SK-N-SH (cell line): ENCODE results near the gene PDPK1. TPM values are rescaled to one million over a fixed set of nuclear protein-coding genes. Genes with fewer than 3 reads are reported as not detected.

Source experiments
- CTCF ChIA-PET: fragments of 300-600, 350-600 bp; formaldehyde crosslinking; extraction: SDS; loops from one replicate; lab custom pipeline; 2021; lab: Yijun Ruan, JAX
- POLR2A ChIA-PET: fragments of 350-600 bp; sonication (Branson Sonifier 250); formaldehyde crosslinking; extraction: SDS; loops from one replicate; lab custom pipeline; 2020; ENCODE audit warnings: antibody characterized with exemption, inconsistent platforms; lab: Yijun Ruan, JAX
- DNase-seq: peaks from one replicate; pipeline ENCODE4 v3.0.0; 2012
- H2AFZ ChIP-seq: fragments of 200-600 bp; sonication (generic); 2 replicates; pipeline ENCODE4 v1.8.1; 2016; ENCODE audit warnings: antibody characterized with exemption, mild to moderate bottlenecking, low read depth
- H3F3A ChIP-seq: fragments of 200-600 bp; sonication (generic); replicated peaks from 2 replicates; pipeline ENCODE3; 2016; ENCODE audit warnings: antibody characterized with exemption, mild to moderate bottlenecking; ENCODE audit not compliant: insufficient read depth
- H3K27ac ChIP-seq, 2 experiments: fragments of 200-500 bp in 1 of 2; fragments of 200-600 bp in 1 of 2; sonication (Bioruptor generic) in 1 of 2; sonication (generic), shearing (Covaris generic) in 1 of 2; 2 replicates each; pipeline versions ENCODE4 v1.5.1 to v1.6.1; 2014 to 2016; ENCODE audit warnings: low read depth in 2 of 2, inconsistent platforms in 1 of 2, low read length in 1 of 2, mild to moderate bottlenecking in 1 of 2, mixed read lengths in 1 of 2
- H3K27me3 ChIP-seq: fragments of 200-600 bp; sonication (generic), shearing (Covaris generic); 2 replicates; pipeline ENCODE4 v1.6.1; 2016; ENCODE audit warnings: mixed run types; ENCODE audit not compliant: insufficient read depth
- H3K36me3 ChIP-seq, 2 experiments: fragments of 200-500 bp in 1 of 2; fragments of 200-600 bp in 1 of 2; sonication (Bioruptor generic) in 1 of 2; sonication (generic) in 1 of 2; replicated peaks in 1 of 2; 2 replicates each; pipeline versions ENCODE3 to v1.5.1; 2014 to 2016; ENCODE audit warnings: low read length in 1 of 2, mild to moderate bottlenecking in 1 of 2; ENCODE audit not compliant: insufficient read depth in 2 of 2, control insufficient read depth in 1 of 2
- H3K4me1 ChIP-seq, 2 experiments: fragments of 200-500 bp in 1 of 2; fragments of 200-600 bp in 1 of 2; sonication (Bioruptor generic) in 1 of 2; sonication (generic), shearing (Covaris generic) in 1 of 2; 2 replicates each; pipeline versions ENCODE4 v1.5.1 to v1.6.1; 2014 to 2016; ENCODE audit warnings: low read depth in 1 of 2, low read length in 1 of 2, mixed run types in 1 of 2; ENCODE audit not compliant: insufficient read depth in 2 of 2, control insufficient read depth in 1 of 2
- H3K4me2 ChIP-seq: fragments of 200-600 bp; sonication (generic), shearing (Covaris generic); 2 replicates; pipeline ENCODE4 v1.6.1; 2017; ENCODE audit warnings: mixed run types
- H3K4me3 ChIP-seq, 2 experiments: fragments of 200-500 bp in 1 of 2; fragments of 200-600 bp in 1 of 2; sonication (Bioruptor generic) in 1 of 2; sonication (generic), shearing (Covaris generic) in 1 of 2; 2 replicates each; pipeline versions ENCODE4 v1.5.1 to v1.8.1; 2014 to 2016; ENCODE audit warnings: low read depth in 2 of 2, inconsistent platforms in 1 of 2, low read length in 1 of 2, mild to moderate bottlenecking in 1 of 2, mixed read lengths in 1 of 2, moderate library complexity in 1 of 2
- H3K79me2 ChIP-seq: fragments of 200-600 bp; sonication (generic); 2 replicates; pipeline ENCODE4 v1.8.1; 2017; ENCODE audit warnings: mild to moderate bottlenecking; ENCODE audit not compliant: insufficient read depth
- H3K9ac ChIP-seq: fragments of 200-600 bp; sonication (generic); 2 replicates; pipeline ENCODE4 v1.6.1; 2017; ENCODE audit warnings: mixed run types
- H3K9me2 ChIP-seq: fragments of 200-600 bp; sonication (generic); 2 replicates; pipeline ENCODE4 v1.6.1; 2017; ENCODE audit warnings: mixed run types
- H3K9me3 ChIP-seq: fragments of 200-600 bp; sonication (generic); 2 replicates; pipeline ENCODE4 v1.6.1; 2017; ENCODE audit warnings: mixed run types, mild to moderate bottlenecking, moderate library complexity
- H4K20me1 ChIP-seq: fragments of 200-600 bp; sonication (generic); 2 replicates; pipeline ENCODE4 v1.6.1; 2017; ENCODE audit warnings: mild to moderate bottlenecking, mixed run types; ENCODE audit not compliant: insufficient read depth
- CHD2 ChIP-seq: fragments of 150-350 bp; IDR thresholded peaks from 2 replicates; pipeline ENCODE4 v1.6.1; 2018; ENCODE audit warnings: low read length; ENCODE audit not compliant: partially characterized antibody
- ELF1 ChIP-seq: IDR thresholded peaks from 2 replicates; pipeline ENCODE4 v1.4.0; 2012
- EP300 ChIP-seq, 2 experiments: IDR thresholded peaks; 2 replicates each; pipeline versions ENCODE4 v1.4.0 to v1.6.1; 2012; ENCODE audit warnings: borderline replicate concordance in 1 of 2, low read depth in 1 of 2, low read length in 1 of 2
- FOXJ3 ChIP-seq: sonication (generic); formaldehyde crosslinking; IDR thresholded peaks from 2 replicates; pipeline ENCODE4 v1.5.1; 2020; ENCODE audit warnings: mild to moderate bottlenecking, missing genetic modification reagents
- FOXM1 ChIP-seq: IDR thresholded peaks from 2 replicates; pipeline ENCODE4 v1.4.0; 2012; ENCODE audit warnings: low read depth, mild to moderate bottlenecking
- GABPA ChIP-seq: IDR thresholded peaks from 2 replicates; pipeline ENCODE4 v1.4.0; 2012; ENCODE audit warnings: low read depth, mild to moderate bottlenecking
- GATA2 ChIP-seq: sonication (generic); formaldehyde crosslinking; IDR thresholded peaks from 2 replicates; pipeline ENCODE4 v1.5.0; 2020; ENCODE audit warnings: mild to moderate bottlenecking, missing genetic modification reagents
- IRF3 ChIP-seq: fragments of 150-350 bp; IDR thresholded peaks from 2 replicates; pipeline ENCODE4 v1.6.1; 2016; ENCODE audit warnings: mild to moderate bottlenecking, low read depth, low read length
- JUND ChIP-seq: IDR thresholded peaks from 2 replicates; pipeline ENCODE4 v1.4.0; 2012
- MAX ChIP-seq: IDR thresholded peaks from 2 replicates; pipeline ENCODE4 v1.4.0; 2012; ENCODE audit warnings: low read depth
- MEF2A ChIP-seq: IDR thresholded peaks from 2 replicates; pipeline ENCODE4 v1.4.0; 2012; ENCODE audit warnings: low read depth, borderline replicate concordance
- MXI1 ChIP-seq: IDR thresholded peaks from 2 replicates; pipeline ENCODE4 v1.6.1; 2012; ENCODE audit warnings: mild to moderate bottlenecking, low read depth, low read length, improper control_type of control experiment
- NRF1 ChIP-seq: IDR thresholded peaks from 2 replicates; pipeline ENCODE4 v1.6.1; 2012; ENCODE audit warnings: low read depth, mild to moderate bottlenecking, low read length
- PBX3 ChIP-seq: IDR thresholded peaks from 2 replicates; pipeline ENCODE4; 2012
- REST ChIP-seq: IDR thresholded peaks from 2 replicates; pipeline ENCODE4 v1.6.1; 2012; ENCODE audit warnings: mild to moderate bottlenecking, low read depth, low read length, moderate library complexity
- RFX5 ChIP-seq: IDR thresholded peaks from 2 replicates; pipeline ENCODE4 v1.6.1; 2012; ENCODE audit warnings: mild to moderate bottlenecking, improper control_type of control experiment, low read length
- RXRA ChIP-seq: IDR thresholded peaks from 2 replicates; pipeline ENCODE4 v1.4.0; 2012; ENCODE audit warnings: low read depth, mild to moderate bottlenecking, borderline replicate concordance
- SIN3A ChIP-seq: IDR thresholded peaks from 2 replicates; pipeline ENCODE4 v1.6.1; 2012; ENCODE audit warnings: low read depth, mild to moderate bottlenecking, low read length, moderate library complexity, borderline replicate concordance
- TCF12 ChIP-seq: IDR thresholded peaks from 2 replicates; pipeline ENCODE4 v1.4.0; 2012
- YY1 ChIP-seq: IDR thresholded peaks from 2 replicates; pipeline ENCODE4 v1.4.0; 2012; ENCODE audit warnings: low read depth, mild to moderate bottlenecking
- WGBS: methylation state at CpG from one replicate; pipeline ENCODE4 v1.1.6; 2017; ENCODE audit warnings: low lambda C conversion rate; 5-methylcytosine and 5-hydroxymethylcytosine counted together
- polyA plus RNA-seq, 3 experiments: library from polyadenylated mRNA; depleted of rRNA; stranded (reverse); fragments of >200 nt; gene quantifications; 2 replicates each; pipeline ENCODE4 v1.2.3, GENCODE V29; 2012

The PDPK1 gene
- polyA plus RNA-seq, 1 of the 3 experiments (the other 2 are of a cell fraction), result 22.0 TPM

GRCh38 chr16:2492292-2492691, 45.5 kb upstream of the PDPK1 start:
- no peak for TF ChIP-seq MAX
- TF ChIP-seq TCF12, result no peak
- no peak for TF ChIP-seq RFX5
- no peak for TF ChIP-seq PBX3
- TF ChIP-seq FOXM1, result no peak
- no peak for TF ChIP-seq CHD2
- no peak for TF ChIP-seq YY1
- TF ChIP-seq MEF2A, result no peak
- no peak for TF ChIP-seq NRF1
- no peak for TF ChIP-seq IRF3
- no peak for TF ChIP-seq ELF1
- no peak for TF ChIP-seq REST
- no peak for TF ChIP-seq MXI1
- TF ChIP-seq JUND, result no peak
- TF ChIP-seq SIN3A, result no peak
- no peak for TF ChIP-seq FOXJ3 (CRISPR knock-in tag)
- TF ChIP-seq GATA2, result no peak
- no peak for TF ChIP-seq RXRA
- TF ChIP-seq EP300 (IDR thresholded peaks at IDR 0.05; ENCODE audit: borderline replicate concordance in 1 of 2, low read depth in 1 of 2, low read length in 1 of 2), result no peak
- TF ChIP-seq GABPA, result no peak
- TF ChIP-seq, all 33 proteins: peak for 0
- H3K27ac ChIP-seq, result no peak overlapping the region
- no peaks in the 10 kb centered on the region for H3K79me2 ChIP-seq
- no peak overlapping the region for H3K9ac ChIP-seq
- ChIA-PET CTCF (interaction anchor here (1.0 to 12.7 kb wide), 3 partner anchors 8 to 435 kb away, joined by 3 to 95 read pairs (median 4); no protein-coding TSS in a partner anchor), POLR2A (no interaction called here)
- no peak overlapping the region for H3K4me2 ChIP-seq
- H3F3A ChIP-seq, result no peaks in the 10 kb centered on the region
- H2AFZ ChIP-seq, result no peak overlapping the region
- no peaks in the 10 kb centered on the region for H3K27me3 ChIP-seq
- peaks cover 0 to 3% of the 10 kb centered on the region in 2 experiments for H3K36me3 ChIP-seq
- peaks cover 0 to 15% of the 10 kb centered on the region in 2 experiments; a peak in 1 of 4 replicates for H3K4me1 ChIP-seq
- H3K4me3 ChIP-seq, result no peak overlapping the region
- H3K9me3 ChIP-seq, result no peaks in the 10 kb centered on the region
- no peak for DNase-seq
- no peaks in the 10 kb centered on the region for H4K20me1 ChIP-seq
- WGBS, result 97% methylated on average over 13 of the region's 13 CpGs
- H3K9me2 ChIP-seq, result no peaks in the 10 kb centered on the region
